SK-N-SH (cell line): ENCODE results near the gene PCSK5.

Experiments used
- CTCF ChIP-seq: fragments of 200-600 bp; sonication (generic); IDR thresholded peaks from 2 replicates; pipeline ENCODE4 v1.6.1; 2017; ENCODE audit warnings: antibody characterized with exemption, mild to moderate bottlenecking, moderate library complexity
- EZH2phosphoT487 ChIP-seq: fragments of 200-600 bp; sonication (generic); IDR thresholded peaks from 2 replicates; pipeline ENCODE4 v1.6.1; 2017; ENCODE audit warnings: low read depth, mixed run types, mild to moderate bottlenecking, antibody characterized with exemption, moderate library complexity, borderline replicate concordance
- JUND ChIP-seq: IDR thresholded peaks from 2 replicates; pipeline ENCODE4 v1.4.0; 2012
- MAX ChIP-seq: IDR thresholded peaks from 2 replicates; pipeline ENCODE4 v1.4.0; 2012; ENCODE audit warnings: low read depth
- POLR2AphosphoS5 ChIP-seq: IDR thresholded peaks from 2 replicates; pipeline ENCODE4 v1.6.1; 2012; ENCODE audit warnings: low read depth, low read length
- RFX5 ChIP-seq: IDR thresholded peaks from 2 replicates; pipeline ENCODE4 v1.6.1; 2012; ENCODE audit warnings: mild to moderate bottlenecking, improper control_type of control experiment, low read length
- SIN3A ChIP-seq: IDR thresholded peaks from 2 replicates; pipeline ENCODE4 v1.6.1; 2012; ENCODE audit warnings: low read depth, mild to moderate bottlenecking, low read length, moderate library complexity, borderline replicate concordance
- YY1 ChIP-seq: IDR thresholded peaks from 2 replicates; pipeline ENCODE4 v1.4.0; 2012; ENCODE audit warnings: low read depth, mild to moderate bottlenecking
- TF ChIP-seq, protein P1 (sequence below): IDR thresholded peaks from 2 replicates; pipeline ENCODE4; 2012

DNA sequence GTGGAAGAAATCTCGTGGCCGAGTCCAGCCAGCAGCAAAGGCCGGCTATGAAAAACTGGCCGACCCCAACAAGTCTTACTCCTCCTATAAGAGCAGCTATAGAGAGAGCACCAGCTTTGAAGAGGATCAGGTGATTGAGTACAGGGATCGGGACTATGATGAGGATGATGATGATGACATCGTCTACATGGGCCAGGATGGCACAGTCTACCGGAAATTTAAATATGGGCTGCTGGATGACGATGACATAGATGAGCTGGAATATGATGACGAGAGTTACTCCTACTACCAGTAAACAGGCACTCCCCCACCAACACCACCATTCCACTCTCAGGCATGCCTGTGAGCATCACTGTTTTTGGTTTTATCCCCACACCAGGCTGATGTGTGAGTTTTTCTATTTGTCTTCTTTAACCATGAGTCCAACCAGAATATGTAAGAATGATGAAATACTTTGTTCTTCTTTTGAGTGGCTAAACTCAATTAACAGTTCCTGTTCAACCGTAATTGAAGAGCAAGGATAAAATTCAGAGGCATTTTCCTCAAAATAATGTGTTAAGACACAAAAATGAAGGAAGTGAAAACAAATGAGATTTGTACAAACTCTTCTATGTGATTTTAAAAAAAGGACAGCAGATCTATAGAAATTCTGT, 468.3 kb downstream of the PCSK5 start:
- TF ChIP-seq YY1, result no peak
- TF ChIP-seq CTCF, result no peak
- no peak for TF ChIP-seq JUND
- no peak for TF ChIP-seq EZH2phosphoT487
- TF ChIP-seq, protein P1, sequence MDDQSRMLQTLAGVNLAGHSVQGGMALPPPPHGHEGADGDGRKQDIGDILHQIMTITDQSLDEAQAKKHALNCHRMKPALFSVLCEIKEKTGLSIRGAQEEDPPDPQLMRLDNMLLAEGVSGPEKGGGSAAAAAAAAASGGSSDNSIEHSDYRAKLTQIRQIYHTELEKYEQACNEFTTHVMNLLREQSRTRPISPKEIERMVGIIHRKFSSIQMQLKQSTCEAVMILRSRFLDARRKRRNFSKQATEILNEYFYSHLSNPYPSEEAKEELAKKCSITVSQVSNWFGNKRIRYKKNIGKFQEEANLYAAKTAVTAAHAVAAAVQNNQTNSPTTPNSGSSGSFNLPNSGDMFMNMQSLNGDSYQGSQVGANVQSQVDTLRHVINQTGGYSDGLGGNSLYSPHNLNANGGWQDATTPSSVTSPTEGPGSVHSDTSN, result no peak
- TF ChIP-seq SIN3A, result no peak
- no peak for TF ChIP-seq MAX
- TF ChIP-seq RFX5, result no peak
- no peak for TF ChIP-seq POLR2AphosphoS5
